HEK293 (cell line): ENCODE results near the gene MBP.
A peak's percentile ranks its signal among the peaks of the same experiment; 100 is the strongest.

Experiments
- CTCF ChIA-PET: fragments of 350-600 bp; formaldehyde crosslinking; extraction: SDS; loops from one replicate; lab custom pipeline; 2021; ENCODE audit warnings: antibody characterized with exemption; lab: Yijun Ruan, JAX
- POLR2A ChIA-PET: fragments of 300-600 bp; formaldehyde crosslinking; extraction: SDS; loops from one replicate; lab custom pipeline; 2020; ENCODE audit warnings: antibody characterized with exemption, inconsistent platforms; lab: Yijun Ruan, JAX
- H3K27ac ChIP-seq: fragments of 200-500 bp; sonication (Bioruptor generic); 2 replicates; pipeline ENCODE4 v1.5.1; 2014; ENCODE audit warnings: low read depth, low read length, control low read depth, inconsistent platforms; ENCODE audit errors: extremely low read depth
- H3K36me3 ChIP-seq, 2 experiments: fragments of 200-500 bp in 1 of 2; sonication (Bioruptor generic) in 1 of 2; 1 replicate in 1 of 2; 2 replicates in 1 of 2; pipeline ENCODE4 v1.5.1; 2014 to 2017; ENCODE audit warnings: inconsistent platforms in 2 of 2, low read length in 2 of 2; ENCODE audit not compliant: control insufficient read depth in 2 of 2, insufficient read depth in 1 of 2
- H3K4me1 ChIP-seq: fragments of 200-500 bp; sonication (Bioruptor generic); 2 replicates; pipeline ENCODE4 v1.5.1; 2014; ENCODE audit warnings: mild to moderate bottlenecking, low read length, inconsistent platforms; ENCODE audit not compliant: control insufficient read depth, insufficient read depth
- H3K4me3 ChIP-seq: 2 replicates; pipeline ENCODE4 v1.5.1; 2011; ENCODE audit warnings: low read depth, mild to moderate bottlenecking, control low read depth, low read length, moderate library complexity
- H3K9me3 ChIP-seq: fragments of 200-500 bp; sonication (Bioruptor generic); 2 replicates; pipeline ENCODE4 v1.5.1; 2014; ENCODE audit warnings: low read depth, low read length, inconsistent platforms; ENCODE audit not compliant: control insufficient read depth, insufficient read depth
- BCL11A ChIP-seq: fragments of 450-650 bp; formaldehyde crosslinking; IDR thresholded peaks from 2 replicates; pipeline ENCODE4 v1.5.1; 2016; ENCODE audit warnings: low read depth, missing biosample characterization, missing genetic modification characterization
- OSR2 ChIP-seq: fragments of 450-650 bp; formaldehyde crosslinking; IDR thresholded peaks from 2 replicates; pipeline ENCODE4 v1.5.1; 2016; ENCODE audit warnings: missing biosample characterization, missing genetic modification characterization
- SETDB1 ChIP-seq: IDR thresholded peaks from one replicate; pipeline ENCODE4 v1.6.1; 2017; ENCODE audit warnings: mild to moderate bottlenecking, low read length, moderate library complexity, mixed read lengths; ENCODE audit not compliant: insufficient read length
- ZBTB26 ChIP-seq: fragments of 450-650 bp; formaldehyde crosslinking; optimal IDR thresholded peaks from 2 replicates; pipeline ENCODE3; 2016; ENCODE audit warnings: missing biosample characterization, mild to moderate bottlenecking, missing genetic modification characterization
- ZNF138 ChIP-seq: fragments of 450-650 bp; formaldehyde crosslinking; IDR thresholded peaks from 2 replicates; pipeline ENCODE4 v1.5.1; 2016; ENCODE audit warnings: missing biosample characterization, missing genetic modification characterization, borderline replicate concordance
- ZNF169 ChIP-seq: fragments of 450-650 bp; formaldehyde crosslinking; IDR thresholded peaks from 2 replicates; pipeline ENCODE4 v1.5.1; 2016; ENCODE audit warnings: missing biosample characterization, missing genetic modification characterization
- ZNF2 ChIP-seq: fragments of 450-650 bp; formaldehyde crosslinking; IDR thresholded peaks from 2 replicates; pipeline ENCODE4 v1.5.1; 2016; ENCODE audit warnings: missing biosample characterization, missing genetic modification characterization
- ZNF24 ChIP-seq: fragments of 450-650 bp; formaldehyde crosslinking; IDR thresholded peaks from 2 replicates; pipeline ENCODE4 v1.5.1; 2016; ENCODE audit warnings: missing biosample characterization, missing genetic modification characterization
- ZNF302 ChIP-seq: fragments of 450-650 bp; formaldehyde crosslinking; IDR thresholded peaks from 2 replicates; pipeline ENCODE4 v1.5.1; 2016; ENCODE audit warnings: missing biosample characterization, missing genetic modification characterization, low read depth
- ZNF335 ChIP-seq: fragments of 450-650 bp; formaldehyde crosslinking; conservative IDR thresholded peaks from 2 replicates; pipeline ENCODE4 v1.5.1; 2016; ENCODE audit warnings: missing biosample characterization, missing genetic modification characterization
- ZNF433 ChIP-seq: fragments of 450-650 bp; formaldehyde crosslinking; IDR thresholded peaks from 2 replicates; pipeline ENCODE4 v1.5.1; 2016; ENCODE audit warnings: missing biosample characterization, missing genetic modification characterization, low read depth
- ZNF514 ChIP-seq: fragments of 450-650 bp; formaldehyde crosslinking; IDR thresholded peaks from 2 replicates; pipeline ENCODE4 v1.5.1; 2016; ENCODE audit warnings: missing biosample characterization, missing genetic modification characterization
- ZNF585B ChIP-seq: fragments of 450-650 bp; formaldehyde crosslinking; IDR thresholded peaks from 2 replicates; pipeline ENCODE4 v1.5.1; 2016; ENCODE audit warnings: missing biosample characterization, missing genetic modification characterization
- TF ChIP-seq, protein P1 (sequence below): fragments of 450-650 bp; formaldehyde crosslinking; IDR thresholded peaks from 2 replicates; pipeline ENCODE4 v1.5.1; 2017; ENCODE audit warnings: missing biosample characterization, missing genetic modification characterization
- TF ChIP-seq, protein P2 (sequence below): fragments of 450-650 bp; formaldehyde crosslinking; IDR thresholded peaks from 2 replicates; pipeline ENCODE4 v1.5.1; 2017; ENCODE audit warnings: missing biosample characterization, missing genetic modification characterization
- TF ChIP-seq, protein P3 (sequence below): fragments of 450-650 bp; formaldehyde crosslinking; IDR thresholded peaks from 2 replicates; pipeline ENCODE4 v1.5.1; 2016; ENCODE audit warnings: missing biosample characterization, missing genetic modification characterization
- TF ChIP-seq, protein P4 (sequence below): fragments of 450-650 bp; formaldehyde crosslinking; IDR thresholded peaks from 2 replicates; pipeline ENCODE4 v1.5.1; 2016; ENCODE audit warnings: missing biosample characterization, missing genetic modification characterization

Gene MBP

DNA sequence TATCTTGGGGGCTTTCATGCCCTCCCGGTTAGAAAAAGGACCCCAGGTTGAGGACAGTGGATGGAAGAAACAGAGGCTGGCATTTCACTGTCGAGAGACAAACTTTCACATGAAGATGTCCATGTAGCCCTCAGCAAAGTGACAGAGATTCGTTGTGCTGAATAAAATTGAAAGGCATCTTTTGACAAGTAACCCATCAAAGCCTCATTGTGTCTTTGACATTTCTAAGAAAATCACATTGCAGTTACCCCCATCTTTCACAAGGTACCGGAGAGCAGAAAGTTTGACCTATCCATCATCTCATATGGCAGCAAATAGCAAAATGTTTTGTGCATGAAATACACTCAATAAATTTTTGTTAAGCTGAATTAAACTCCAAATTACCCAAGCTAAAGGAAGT lies 2.0 kb upstream of the MBP start:
- H3K27ac ChIP-seq = no peak overlapping the region
- H3K36me3 ChIP-seq = peaks cover 0 to 3% of the 10 kb centered on the region in 2 experiments; a peak in 1 of 3 replicates
- H3K4me1 ChIP-seq = no peaks in the 10 kb centered on the region; the same call in 1 of the 2 replicates
- TF ChIP-seq ZNF24 (tag by site-specific recombination) (no peak), SETDB1 (no peak), OSR2 (tag by site-specific recombination) (no peak), ZNF169 (no peak), ZBTB26 (tag by site-specific recombination) (no peak), ZNF138 (no peak), ZNF302 (tag by site-specific recombination) (no peak), ZNF2 (no peak), ZNF433 (no peak), ZNF585B (tag by site-specific recombination) (no peak), ZNF335 (no peak), ZNF514 (tag by site-specific recombination) (no peak)
- TF ChIP-seq, protein P1, sequence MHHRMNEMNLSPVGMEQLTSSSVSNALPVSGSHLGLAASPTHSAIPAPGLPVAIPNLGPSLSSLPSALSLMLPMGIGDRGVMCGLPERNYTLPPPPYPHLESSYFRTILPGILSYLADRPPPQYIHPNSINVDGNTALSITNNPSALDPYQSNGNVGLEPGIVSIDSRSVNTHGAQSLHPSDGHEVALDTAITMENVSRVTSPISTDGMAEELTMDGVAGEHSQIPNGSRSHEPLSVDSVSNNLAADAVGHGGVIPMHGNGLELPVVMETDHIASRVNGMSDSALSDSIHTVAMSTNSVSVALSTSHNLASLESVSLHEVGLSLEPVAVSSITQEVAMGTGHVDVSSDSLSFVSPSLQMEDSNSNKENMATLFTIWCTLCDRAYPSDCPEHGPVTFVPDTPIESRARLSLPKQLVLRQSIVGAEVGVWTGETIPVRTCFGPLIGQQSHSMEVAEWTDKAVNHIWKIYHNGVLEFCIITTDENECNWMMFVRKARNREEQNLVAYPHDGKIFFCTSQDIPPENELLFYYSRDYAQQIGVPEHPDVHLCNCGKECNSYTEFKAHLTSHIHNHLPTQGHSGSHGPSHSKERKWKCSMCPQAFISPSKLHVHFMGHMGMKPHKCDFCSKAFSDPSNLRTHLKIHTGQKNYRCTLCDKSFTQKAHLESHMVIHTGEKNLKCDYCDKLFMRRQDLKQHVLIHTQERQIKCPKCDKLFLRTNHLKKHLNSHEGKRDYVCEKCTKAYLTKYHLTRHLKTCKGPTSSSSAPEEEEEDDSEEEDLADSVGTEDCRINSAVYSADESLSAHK (tag by site-specific recombination) = no peak
- TF ChIP-seq, protein P2, sequence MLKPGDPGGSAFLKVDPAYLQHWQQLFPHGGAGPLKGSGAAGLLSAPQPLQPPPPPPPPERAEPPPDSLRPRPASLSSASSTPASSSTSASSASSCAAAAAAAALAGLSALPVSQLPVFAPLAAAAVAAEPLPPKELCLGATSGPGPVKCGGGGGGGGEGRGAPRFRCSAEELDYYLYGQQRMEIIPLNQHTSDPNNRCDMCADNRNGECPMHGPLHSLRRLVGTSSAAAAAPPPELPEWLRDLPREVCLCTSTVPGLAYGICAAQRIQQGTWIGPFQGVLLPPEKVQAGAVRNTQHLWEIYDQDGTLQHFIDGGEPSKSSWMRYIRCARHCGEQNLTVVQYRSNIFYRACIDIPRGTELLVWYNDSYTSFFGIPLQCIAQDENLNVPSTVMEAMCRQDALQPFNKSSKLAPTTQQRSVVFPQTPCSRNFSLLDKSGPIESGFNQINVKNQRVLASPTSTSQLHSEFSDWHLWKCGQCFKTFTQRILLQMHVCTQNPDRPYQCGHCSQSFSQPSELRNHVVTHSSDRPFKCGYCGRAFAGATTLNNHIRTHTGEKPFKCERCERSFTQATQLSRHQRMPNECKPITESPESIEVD = no peak
- CTCF ChIA-PET = interaction anchor here (0.7 kb wide), 2 partner anchors 82 to 104 kb away, joined by 5 to 6 read pairs; no protein-coding TSS in a partner anchor
- H3K4me3 ChIP-seq = no peak overlapping the region
- POLR2A ChIA-PET = no interaction called here
- H3K9me3 ChIP-seq = no peaks in the 10 kb centered on the region

GRCh38 chr18:77133835-77134496 lies 1.4 kb upstream of the MBP start:
- Histone ChIP-seq H3K9me3 (no peaks in the 10 kb centered on the region), H3K27ac (no peak overlapping the region), H3K4me1 (peaks cover 3% of the 10 kb centered on the region), H3K4me3 (no peak overlapping the region), H3K36me3 (peaks cover 0 to 5% of the 10 kb centered on the region in 2 experiments; a peak in 1 of 3 replicates)
- CTCF ChIA-PET = interaction anchor here (0.7 kb wide), 1 partner anchor 104 kb away, joined by 6 read pairs; no protein-coding TSS in a partner anchor
- TF ChIP-seq, protein P3, sequence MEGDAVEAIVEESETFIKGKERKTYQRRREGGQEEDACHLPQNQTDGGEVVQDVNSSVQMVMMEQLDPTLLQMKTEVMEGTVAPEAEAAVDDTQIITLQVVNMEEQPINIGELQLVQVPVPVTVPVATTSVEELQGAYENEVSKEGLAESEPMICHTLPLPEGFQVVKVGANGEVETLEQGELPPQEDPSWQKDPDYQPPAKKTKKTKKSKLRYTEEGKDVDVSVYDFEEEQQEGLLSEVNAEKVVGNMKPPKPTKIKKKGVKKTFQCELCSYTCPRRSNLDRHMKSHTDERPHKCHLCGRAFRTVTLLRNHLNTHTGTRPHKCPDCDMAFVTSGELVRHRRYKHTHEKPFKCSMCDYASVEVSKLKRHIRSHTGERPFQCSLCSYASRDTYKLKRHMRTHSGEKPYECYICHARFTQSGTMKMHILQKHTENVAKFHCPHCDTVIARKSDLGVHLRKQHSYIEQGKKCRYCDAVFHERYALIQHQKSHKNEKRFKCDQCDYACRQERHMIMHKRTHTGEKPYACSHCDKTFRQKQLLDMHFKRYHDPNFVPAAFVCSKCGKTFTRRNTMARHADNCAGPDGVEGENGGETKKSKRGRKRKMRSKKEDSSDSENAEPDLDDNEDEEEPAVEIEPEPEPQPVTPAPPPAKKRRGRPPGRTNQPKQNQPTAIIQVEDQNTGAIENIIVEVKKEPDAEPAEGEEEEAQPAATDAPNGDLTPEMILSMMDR = peak; percentile 38; the same call in 1 of the 2 replicates
- TF ChIP-seq, protein P4, sequence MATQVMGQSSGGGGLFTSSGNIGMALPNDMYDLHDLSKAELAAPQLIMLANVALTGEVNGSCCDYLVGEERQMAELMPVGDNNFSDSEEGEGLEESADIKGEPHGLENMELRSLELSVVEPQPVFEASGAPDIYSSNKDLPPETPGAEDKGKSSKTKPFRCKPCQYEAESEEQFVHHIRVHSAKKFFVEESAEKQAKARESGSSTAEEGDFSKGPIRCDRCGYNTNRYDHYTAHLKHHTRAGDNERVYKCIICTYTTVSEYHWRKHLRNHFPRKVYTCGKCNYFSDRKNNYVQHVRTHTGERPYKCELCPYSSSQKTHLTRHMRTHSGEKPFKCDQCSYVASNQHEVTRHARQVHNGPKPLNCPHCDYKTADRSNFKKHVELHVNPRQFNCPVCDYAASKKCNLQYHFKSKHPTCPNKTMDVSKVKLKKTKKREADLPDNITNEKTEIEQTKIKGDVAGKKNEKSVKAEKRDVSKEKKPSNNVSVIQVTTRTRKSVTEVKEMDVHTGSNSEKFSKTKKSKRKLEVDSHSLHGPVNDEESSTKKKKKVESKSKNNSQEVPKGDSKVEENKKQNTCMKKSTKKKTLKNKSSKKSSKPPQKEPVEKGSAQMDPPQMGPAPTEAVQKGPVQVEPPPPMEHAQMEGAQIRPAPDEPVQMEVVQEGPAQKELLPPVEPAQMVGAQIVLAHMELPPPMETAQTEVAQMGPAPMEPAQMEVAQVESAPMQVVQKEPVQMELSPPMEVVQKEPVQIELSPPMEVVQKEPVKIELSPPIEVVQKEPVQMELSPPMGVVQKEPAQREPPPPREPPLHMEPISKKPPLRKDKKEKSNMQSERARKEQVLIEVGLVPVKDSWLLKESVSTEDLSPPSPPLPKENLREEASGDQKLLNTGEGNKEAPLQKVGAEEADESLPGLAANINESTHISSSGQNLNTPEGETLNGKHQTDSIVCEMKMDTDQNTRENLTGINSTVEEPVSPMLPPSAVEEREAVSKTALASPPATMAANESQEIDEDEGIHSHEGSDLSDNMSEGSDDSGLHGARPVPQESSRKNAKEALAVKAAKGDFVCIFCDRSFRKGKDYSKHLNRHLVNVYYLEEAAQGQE (tag by site-specific recombination) = peak; percentile 32; the same call in 1 of the 2 replicates
- TF ChIP-seq BCL11A (tag by site-specific recombination) = no peak
- POLR2A ChIA-PET = interaction anchor here (1.4 kb wide), 1 partner anchor 12 kb away, joined by 4 read pairs; no protein-coding TSS in a partner anchor
